H1 (cell line): ENCODE data around the gene SIPA1L2. TPM values are rescaled to one million over a fixed set of nuclear protein-coding genes. Genes with fewer than 3 reads are reported as not detected.

Experiments used
- CTCF ChIA-PET: fragments of 300-600 bp; sonication (Branson Sonifier 250); formaldehyde crosslinking; loops from one replicate; lab custom pipeline; 2021; ENCODE audit not compliant: partially characterized antibody; lab: Charles Lee
- POLR2A ChIA-PET: fragments of 300-600 bp; sonication (Branson Sonifier 250); formaldehyde crosslinking; loops from one replicate; lab custom pipeline; 2021; ENCODE audit warnings: inconsistent platforms; ENCODE audit not compliant: partially characterized antibody; lab: Charles Lee
- DNase-seq, 2 experiments: peaks; one replicate each; pipeline versions ENCODE4 v3.0.0 to v3.0.0-alpha.2; 2010 to 2022; ENCODE audit warnings: low spot score in 2 of 2, low read depth in 1 of 2, mixed read lengths in 1 of 2
- FAIRE-seq: peaks from 2 replicates; lab custom pipeline; 2011; peaks lifted over from hg19 to GRCh38; lab: Jason Lieb, UNC
- H2AFZ ChIP-seq: 2 replicates; pipeline ENCODE4 v1.8.1; 2012; ENCODE audit warnings: low read length, inconsistent platforms
- H2AK5ac ChIP-seq: 2 replicates; pipeline ENCODE4 v1.6.1; 2013; ENCODE audit warnings: low read depth, low read length
- H2BK120ac ChIP-seq: replicated peaks from 2 replicates; pipeline ENCODE3; 2013; ENCODE audit warnings: low read depth, low read length, inconsistent platforms
- H2BK12ac ChIP-seq: 2 replicates; pipeline ENCODE4 v1.6.1; 2013; ENCODE audit warnings: low read depth, low read length
- H2BK15ac ChIP-seq: 2 replicates; pipeline ENCODE4 v1.6.1; 2013; ENCODE audit warnings: low read length
- H2BK20ac ChIP-seq: 2 replicates; pipeline ENCODE4 v1.6.1; 2013; ENCODE audit warnings: low read length
- H2BK5ac ChIP-seq: 2 replicates; pipeline ENCODE4 v1.6.1; 2013; ENCODE audit warnings: low read depth, low read length
- H3K14ac ChIP-seq: 2 replicates; pipeline ENCODE4 v1.6.1; 2013; ENCODE audit warnings: inconsistent platforms; ENCODE audit not compliant: insufficient read length
- H3K18ac ChIP-seq: 2 replicates; pipeline ENCODE4 v1.6.1; 2013; ENCODE audit warnings: low read length; ENCODE audit errors: extremely low read depth
- H3K23ac ChIP-seq: 2 replicates; pipeline ENCODE4 v1.6.1; 2013; ENCODE audit warnings: inconsistent platforms; ENCODE audit not compliant: insufficient read length
- H3K23me2 ChIP-seq: 2 replicates; pipeline ENCODE4 v1.6.1; 2013; ENCODE audit warnings: low read depth, low read length
- H3K27ac ChIP-seq: 2 replicates; pipeline ENCODE4 v1.6.1; 2011; ENCODE audit warnings: low read depth, low read length, inconsistent platforms
- H3K27me3 ChIP-seq, 4 experiments: replicated peaks in 1 of 4; 1 replicate in 1 of 4; 2 replicates in 3 of 4; pipeline versions ENCODE4 v1.6.1 to v1.8.1; 2011 to 2013; ENCODE audit warnings: low read length in 3 of 4, mild to moderate bottlenecking in 3 of 4, inconsistent platforms in 2 of 4, mixed read lengths in 2 of 4, moderate library complexity in 1 of 4; ENCODE audit not compliant: control insufficient read depth in 3 of 4, insufficient read depth in 3 of 4; ENCODE audit errors: extremely low read depth in 1 of 4
- H3K36me3 ChIP-seq, 4 experiments: 2 replicates each; pipeline versions ENCODE4 v1.6.1 to v1.8.1; 2011 to 2013; ENCODE audit warnings: mild to moderate bottlenecking in 4 of 4, low read length in 3 of 4, moderate library complexity in 2 of 4, control low read depth in 1 of 4, inconsistent platforms in 1 of 4; ENCODE audit not compliant: insufficient read depth in 4 of 4, control insufficient read depth in 2 of 4
- H3K4ac ChIP-seq: replicated peaks from 2 replicates; pipeline ENCODE3; 2013; ENCODE audit warnings: low read length, low read depth, mixed read lengths, inconsistent platforms; ENCODE audit not compliant: insufficient read length
- H3K4me1 ChIP-seq, 4 experiments: replicated peaks in 1 of 4; 1 replicate in 1 of 4; 2 replicates in 3 of 4; pipeline versions ENCODE4 v1.6.1 to v1.8.1; 2011 to 2013; ENCODE audit warnings: low read length in 3 of 4, inconsistent platforms in 2 of 4, mixed read lengths in 1 of 4; ENCODE audit not compliant: insufficient read depth in 4 of 4, control insufficient read depth in 3 of 4
- H3K4me2 ChIP-seq, 2 experiments: 2 replicates each; pipeline versions ENCODE4 v1.6.1 to v1.8.1; 2011 to 2013; ENCODE audit warnings: low read depth in 2 of 2, low read length in 2 of 2, control low read depth in 1 of 2, inconsistent platforms in 1 of 2, mild to moderate bottlenecking in 1 of 2; ENCODE audit not compliant: insufficient read depth in 1 of 2
- H3K4me3 ChIP-seq, 4 experiments: fragments of 200-600, 300-600 bp in 1 of 4; sonication (generic), shearing (Covaris generic), sonication (Bioruptor Twin) in 1 of 4; 2 replicates each; pipeline versions ENCODE4 v1.5.1 to v1.8.1; 2011 to 2016; ENCODE audit warnings: low read length in 4 of 4, low read depth in 3 of 4, control low read depth in 2 of 4, inconsistent platforms in 2 of 4, mild to moderate bottlenecking in 2 of 4, mixed read lengths in 1 of 4, moderate library complexity in 1 of 4; ENCODE audit not compliant: insufficient read depth in 2 of 4; ENCODE audit errors: extremely low read depth in 1 of 4
- H3K56ac ChIP-seq: replicated peaks from 2 replicates; pipeline ENCODE3; 2013; ENCODE audit warnings: low read depth, mild to moderate bottlenecking, mixed read lengths, low read length, inconsistent platforms; ENCODE audit not compliant: insufficient read length
- H3K79me1 ChIP-seq: 2 replicates; pipeline ENCODE4 v1.6.1; 2013; ENCODE audit warnings: low read depth, low read length, control low read depth
- H3K79me2 ChIP-seq, 2 experiments: 2 replicates each; pipeline versions ENCODE4 v1.6.1 to v1.8.1; 2012 to 2013; ENCODE audit warnings: low read length in 2 of 2, mild to moderate bottlenecking in 2 of 2, inconsistent platforms in 1 of 2; ENCODE audit not compliant: insufficient read depth in 2 of 2, control insufficient read depth in 1 of 2
- H3K9ac ChIP-seq, 4 experiments: replicated peaks in 1 of 4; 1 replicate in 1 of 4; 2 replicates in 3 of 4; pipeline versions ENCODE4 v1.6.1 to v1.8.1; 2011 to 2013; ENCODE audit warnings: low read depth in 3 of 4, low read length in 3 of 4, control low read depth in 2 of 4, mild to moderate bottlenecking in 2 of 4, moderate library complexity in 2 of 4, inconsistent platforms in 1 of 4; ENCODE audit errors: extremely low read depth in 1 of 4
- H3K9me3 ChIP-seq, 2 experiments: 2 replicates each; pipeline versions ENCODE4 v1.6.1 to v1.8.1; 2012 to 2013; ENCODE audit warnings: mild to moderate bottlenecking in 2 of 2, moderate library complexity in 2 of 2, control low read depth in 1 of 2, inconsistent platforms in 1 of 2, low read depth in 1 of 2, low read length in 1 of 2, mixed read lengths in 1 of 2; ENCODE audit not compliant: insufficient read depth in 2 of 2
- H4K20me1 ChIP-seq, 2 experiments: replicated peaks in 1 of 2; 2 replicates each; pipeline versions ENCODE3 to v1.8.1; 2011 to 2013; ENCODE audit warnings: inconsistent platforms in 2 of 2, low read length in 2 of 2, mild to moderate bottlenecking in 1 of 2; ENCODE audit not compliant: insufficient read depth in 2 of 2, control insufficient read depth in 1 of 2
- H4K5ac ChIP-seq: 2 replicates; pipeline ENCODE4 v1.6.1; 2013; ENCODE audit warnings: low read length, low read depth, mixed read lengths, inconsistent platforms; ENCODE audit not compliant: insufficient read length
- H4K8ac ChIP-seq: 2 replicates; pipeline ENCODE4 v1.8.0; 2013; ENCODE audit warnings: mild to moderate bottlenecking, moderate library complexity, low read length, inconsistent platforms; ENCODE audit not compliant: insufficient read depth; ENCODE audit errors: extremely low read depth
- H4K91ac ChIP-seq: replicated peaks from 2 replicates; pipeline ENCODE3; 2013; ENCODE audit warnings: low read length, mixed read lengths, inconsistent platforms; ENCODE audit not compliant: insufficient read length
- BACH1 ChIP-seq: IDR thresholded peaks from 2 replicates; pipeline ENCODE4 v1.6.1; 2012; ENCODE audit warnings: low read length, improper control_type of control experiment
- CEBPB ChIP-seq: IDR thresholded peaks from 2 replicates; pipeline ENCODE4 v1.6.1; 2012; ENCODE audit warnings: low read depth, low read length
- CTBP2 ChIP-seq: IDR thresholded peaks from 2 replicates; pipeline ENCODE4 v1.7.0; 2011; ENCODE audit warnings: borderline replicate concordance, mild to moderate bottlenecking, moderate library complexity, mixed read lengths, low read length; ENCODE audit not compliant: insufficient read depth, insufficient read length
- EZH2 ChIP-seq: fragments of 200-600 bp; sonication (generic); IDR thresholded peaks from 2 replicates; pipeline ENCODE4 v1.7.1; 2012; ENCODE audit warnings: low read depth, mild to moderate bottlenecking, moderate library complexity, low read length, inconsistent platforms; ENCODE audit not compliant: severe bottlenecking
- HDAC2 ChIP-seq, 2 experiments: fragments of 300-600 bp in 1 of 2; sonication (generic) in 1 of 2; IDR thresholded peaks; 2 replicates each; pipeline ENCODE4 v1.6.1; 2011 to 2012; ENCODE audit warnings: low read depth in 2 of 2, low read length in 2 of 2, mild to moderate bottlenecking in 2 of 2, moderate library complexity in 2 of 2, borderline replicate concordance in 1 of 2, inconsistent platforms in 1 of 2
- KDM4A ChIP-seq: IDR thresholded peaks from one replicate; pipeline ENCODE4 v1.7.1; 2012; ENCODE audit warnings: low read depth, mild to moderate bottlenecking, moderate library complexity, low read length, inconsistent platforms; ENCODE audit not compliant: severe bottlenecking
- KDM5A ChIP-seq: fragments of 200-600 bp; IDR thresholded peaks from 2 replicates; pipeline ENCODE4 v1.7.1; 2012; ENCODE audit warnings: mild to moderate bottlenecking, low read length, inconsistent platforms, mixed read lengths
- NRF1 ChIP-seq: IDR thresholded peaks from 2 replicates; pipeline ENCODE4 v1.6.1; 2011; ENCODE audit warnings: mild to moderate bottlenecking, low read depth, low read length, improper control_type of control experiment
- RAD21 ChIP-seq, 2 experiments: IDR thresholded peaks in 1 of 2; conservative IDR thresholded peaks in 1 of 2; 2 replicates each; pipeline ENCODE4 v1.6.1; 2011; ENCODE audit warnings: low read depth in 2 of 2, low read length in 2 of 2, improper control_type of control experiment in 1 of 2, inconsistent platforms in 1 of 2, mild to moderate bottlenecking in 1 of 2, moderate library complexity in 1 of 2
- SIN3A ChIP-seq, 2 experiments: IDR thresholded peaks in 1 of 2; conservative IDR thresholded peaks in 1 of 2; 2 replicates each; pipeline ENCODE4 v1.6.1; 2011 to 2012; ENCODE audit warnings: low read length in 2 of 2, improper control_type of control experiment in 1 of 2, low read depth in 1 of 2, mild to moderate bottlenecking in 1 of 2
- SP4 ChIP-seq: IDR thresholded peaks from 2 replicates; pipeline ENCODE4 v1.6.1; 2012; ENCODE audit warnings: low read length, inconsistent platforms
- SRF ChIP-seq: IDR thresholded peaks from 2 replicates; pipeline ENCODE4 v1.6.1; 2011; ENCODE audit warnings: mild to moderate bottlenecking, low read depth, low read length, moderate library complexity
- TAF1 ChIP-seq: IDR thresholded peaks from 2 replicates; pipeline ENCODE4 v1.6.1; 2011; ENCODE audit warnings: mild to moderate bottlenecking, low read depth, low read length
- TBP ChIP-seq: IDR thresholded peaks from 2 replicates; pipeline ENCODE4 v1.6.1; 2011; ENCODE audit warnings: low read depth, low read length, improper control_type of control experiment
- WGBS, 2 experiments: shearing (Covaris generic) in 1 of 2; methylation state at CpG; one replicate each; pipeline versions ENCODE4 v1.1.6 to v1.1.7; 2013 to 2015; ENCODE audit warnings: low lambda C conversion rate in 2 of 2, mixed read lengths in 2 of 2, inconsistent platforms in 1 of 2, low coverage in 1 of 2, missing lambda C conversion rate in 1 of 2; ENCODE audit not compliant: insufficient replicate concordance in 2 of 2, insufficient coverage in 1 of 2, insufficient read length in 1 of 2; ENCODE audit errors: extremely low coverage in 1 of 2, missing lambda C conversion rate in 1 of 2; 5-methylcytosine and 5-hydroxymethylcytosine counted together
- polyA plus RNA-seq, 7 experiments: library from polyadenylated mRNA; depleted of rRNA in 3 of 7; stranded (reverse) in 5 of 7; unstranded in 2 of 7; fragments of >200 nt in 5 of 7; fragments of 200-250 nt in 2 of 7; gene quantifications; 1 replicate in 5 of 7; 2 replicates in 1 of 7; 4 replicates in 1 of 7; pipeline versions ENCODE4 v1.2.1 to v1.2.3, GENCODE V29; 2011 to 2013; ENCODE audit warnings: missing spikeins in 2 of 7, mixed read lengths in 2 of 7
- total RNA-seq: library from RNA; stranded (reverse); fragmentation: NEBNext Ultra II Directional; extraction: Animal tissue kit (Norgen Biotek cat#: 25700); gene quantifications from 2 replicates; pipeline ENCODE4 v1.2.1, GENCODE V29; 2021

The SIPA1L2 gene
- total and polyA plus RNA-seq, 2 of the 8 experiments (the other 6 are each of a cell fraction or from before 2014, with no cell fraction given), result 7.7 to 13.2 TPM

- Histone ChIP-seq H3K23ac (no peak overlapping the region), H2AK5ac (no peak overlapping the region), H3K9ac (no peak overlapping the region), H3K79me1 (no peaks in the 10 kb centered on the region), H2AFZ (no peak overlapping the region), H4K20me1 (no peaks in the 10 kb centered on the region), H3K4me2 (no peak overlapping the region), H3K4ac (no peak overlapping the region), H3K4me3 (no peak overlapping the region), H3K79me2 (no peaks in the 10 kb centered on the region), H3K4me1 (no peaks in the 10 kb centered on the region), H4K5ac (no peak overlapping the region), H2BK20ac (no peak overlapping the region), H2BK5ac (no peak overlapping the region), H3K18ac (no peak overlapping the region), H3K27ac (no peak overlapping the region), H4K91ac (no peak overlapping the region), H3K56ac (no peak overlapping the region), H2BK15ac (no peak overlapping the region), H2BK12ac (no peak overlapping the region), H3K27me3 (no peaks in the 10 kb centered on the region), H3K9me3 (no peaks in the 10 kb centered on the region), H4K8ac (no peak overlapping the region), H2BK120ac (no peak overlapping the region), H3K14ac (no peak overlapping the region), H3K36me3 (no peaks in the 10 kb centered on the region), H3K23me2 (no peaks in the 10 kb centered on the region)
- FAIRE-seq (no peak), DNase-seq (no peak)
- 95% methylated on average over 4 of the region's 4 CpGs; no CpG with 5 or more reads in 1 of the 2 experiments for WGBS, 2 experiments
- CTCF ChIA-PET, result interaction anchor here (1.2 to 1.5 kb wide), 2 partner anchors 31 to 142 kb away, joined by 3 to 4 read pairs; no protein-coding TSS in a partner anchor
- POLR2A ChIA-PET, result no interaction called here
- TF ChIP-seq KDM5A, result no peak
- TF ChIP-seq CTBP2, result no peak
- TF ChIP-seq KDM4A, result no peak
- TF ChIP-seq SIN3A (conservative IDR thresholded peaks at IDR 0.05 in 1 of 2, IDR thresholded peaks at IDR 0.05 in 1 of 2; ENCODE audit: low read depth in 1 of 2, low read length in 2 of 2), result no peak
- TF ChIP-seq SRF, result no peak
- TF ChIP-seq TBP, result no peak
- TF ChIP-seq SP4, result no peak
- TF ChIP-seq BACH1, result no peak
- TF ChIP-seq HDAC2 (IDR thresholded peaks at IDR 0.05; ENCODE audit: borderline replicate concordance in 1 of 2, low read depth in 2 of 2, low read length in 2 of 2), result no peak
- no peak for TF ChIP-seq EZH2
- no peak for TF ChIP-seq NRF1
- TF ChIP-seq TAF1, result no peak
- TF ChIP-seq CEBPB, result no peak
- TF ChIP-seq RAD21 (IDR thresholded peaks at IDR 0.05 in 1 of 2, conservative IDR thresholded peaks at IDR 0.05 in 1 of 2; ENCODE audit: low read depth in 2 of 2, low read length in 2 of 2), result no peak
Observed at GRCh38 chr1:232667778-232668165, 37.8 kb upstream of the SIPA1L2 start.
